Mammary epithelial cell (primary cell): Measurements from ENCODE around the gene CD163L1.

Experiments used
- CTCF ChIP-seq, 2 donors: IDR thresholded peaks in 1 of 2; conservative IDR thresholded peaks in 1 of 2; 2 replicates each; pipeline ENCODE4 v1.5.1; 2011 to 2012; ENCODE audit warnings: inconsistent platforms in 2 of 2, low read length in 2 of 2, mild to moderate bottlenecking in 2 of 2, control low read depth in 1 of 2, low read depth in 1 of 2; ENCODE audit not compliant: insufficient read depth in 1 of 2; ENCODE audit errors: extremely low read depth in 1 of 2
- EZH2 ChIP-seq: IDR thresholded peaks from 2 replicates; pipeline ENCODE4 v1.6.1; 2012; ENCODE audit warnings: low read length, inconsistent platforms, borderline replicate concordance

GRCh38 chr12:7351177-7351576 is 92.8 kb downstream of the CD163L1 start:
- TF ChIP-seq CTCF (conservative IDR thresholded peaks at IDR 0.05 in 1 of 2, IDR thresholded peaks at IDR 0.05 in 1 of 2; ENCODE audit: extremely low read depth in 1 of 2, insufficient read depth in 1 of 2, low read depth in 1 of 2, low read length in 2 of 2) (no peak), EZH2 (no peak)
